A172 (cell line): Measurements from ENCODE around the gene APOLD1. TPM values are rescaled to one million over a fixed set of nuclear protein-coding genes. Genes with fewer than 3 reads are reported as not detected.
"Not testable (repeated sequence)": the region's sequence is repeated elsewhere in the genome, so short reads cannot be mapped to it uniquely, and the experiment has no call there.

Experiments
- DNase-seq: peaks from one replicate; pipeline ENCODE4 v3.0.0-alpha.2; 2015; ENCODE audit warnings: low spot score
- total RNA-seq: library from RNA; depleted of rRNA; stranded (reverse); fragments of >200 nt; shearing (Covaris generic); gene quantifications from 2 replicates; pipeline ENCODE4 v1.2.3, GENCODE V29; 2014; rRNA removed

The APOLD1 gene
- total RNA-seq, 1 experiment from 2014 or later = 3.5 TPM

GRCh38 chr12:12839003-12839395 is 53.5 kb downstream of the APOLD1 start:
- DNase-seq = no peak

GRCh38 chr12:12839439-12839838 is 54.0 kb downstream of the APOLD1 start:
- not testable (repeated sequence) for DNase-seq

- peak; percentile 89 for DNase-seq
These were observed 54.6 kb downstream of the APOLD1 start for GRCh38 chr12:12839873-12840579.

GRCh38 chr12:12840580-12840899 is 55.1 kb downstream of the APOLD1 start:
- DNase-seq = no peak

Other genes starting within 250 kb of the APOLD1 start
- gene DUSP16, start 222.8 kb upstream of the APOLD1 start, total RNA-seq = 4.9 and 5.5 TPM in 2 replicates
- 19.6 and 20.6 TPM in 2 replicates for gene CREBL2, start 173.8 kb upstream of the APOLD1 start, total RNA-seq
- 0.57 and 0.84 TPM in 2 replicates for gene GPR19, start 89.5 kb upstream of the APOLD1 start, total RNA-seq
- 18.1 and 20.0 TPM in 2 replicates for gene CDKN1B, start 68.3 kb upstream of the APOLD1 start, total RNA-seq
- 96.6 and 99.2 TPM in 2 replicates for gene DDX47, start 27.7 kb downstream of the APOLD1 start, total RNA-seq
- 30.0 and 53.5 TPM in 2 replicates for gene GPRC5A, start 105.9 kb downstream of the APOLD1 start, total RNA-seq
- gene GPRC5D, start 166.5 kb downstream of the APOLD1 start, total RNA-seq = not detected in 2 replicates
- gene HEBP1, start 214.6 kb downstream of the APOLD1 start, total RNA-seq = 4.3 and 7.1 TPM in 2 replicates